Right hindlimb (tissue), 1 donor: ENCODE data around the gene DAAM2.
A peak's percentile ranks its signal among the peaks of the same experiment; 100 is the strongest.

Experiments used
- DNase-seq: peaks from one replicate; pipeline ENCODE4 v3.0.0-alpha.2; 2018

The DAAM2 gene

DNA sequence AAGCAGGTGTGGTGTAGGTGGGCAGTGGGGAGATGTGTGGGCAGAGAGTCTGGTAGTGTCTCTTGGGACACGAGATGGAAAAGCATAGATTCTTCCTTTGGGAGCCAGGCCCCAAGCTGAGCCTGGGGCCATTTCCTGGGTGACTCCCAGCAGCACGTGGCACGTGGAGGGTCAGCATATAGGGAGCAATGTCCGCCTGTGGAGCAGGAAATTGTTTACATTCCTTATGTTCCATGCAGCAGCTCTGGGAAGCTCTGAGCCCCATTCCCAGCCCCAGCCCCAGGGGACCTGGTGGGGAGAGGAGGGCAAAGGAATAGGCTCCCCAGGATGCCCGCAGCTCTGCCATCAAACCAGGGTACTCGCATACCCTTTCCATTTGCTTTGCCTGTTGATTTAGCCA, 57.6 kb downstream of the DAAM2 start:
- DNase-seq = no peak

DNA sequence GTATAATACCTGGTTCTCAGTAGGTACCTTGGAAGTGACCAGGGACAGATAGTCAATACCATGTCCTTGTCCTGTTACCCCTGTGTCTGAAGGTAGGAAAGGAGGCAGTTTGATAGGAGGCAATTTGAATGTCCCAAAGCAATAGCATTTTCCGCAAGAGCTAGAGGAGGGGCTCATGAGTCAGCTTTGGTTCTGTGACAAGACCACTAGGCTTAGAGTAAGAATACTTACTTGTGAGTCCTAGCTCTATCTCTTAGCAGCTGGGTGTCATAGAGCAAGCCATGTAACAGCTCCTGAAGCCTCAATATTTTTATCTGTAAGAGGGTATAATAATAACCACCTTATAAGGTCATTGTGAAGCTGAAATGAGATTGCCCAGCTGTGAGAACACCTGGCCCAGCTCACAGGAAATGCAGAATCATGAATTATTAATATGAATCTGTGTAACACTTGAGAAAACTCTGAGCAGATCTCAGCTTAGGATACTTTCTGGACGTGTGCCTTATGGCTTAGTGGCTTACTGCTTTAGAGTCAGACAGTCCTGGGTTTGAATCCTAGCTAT, 58.6 kb downstream of the DAAM2 start:
- no peak for DNase-seq

- DNase-seq = no peak
These were observed 59.2 kb downstream of the DAAM2 start for GRCh38 chr6:39851331-39851730.

GRCh38 chr6:39852324-39852723, 60.1 kb downstream of the DAAM2 start:
- DNase-seq = no peak

DNA sequence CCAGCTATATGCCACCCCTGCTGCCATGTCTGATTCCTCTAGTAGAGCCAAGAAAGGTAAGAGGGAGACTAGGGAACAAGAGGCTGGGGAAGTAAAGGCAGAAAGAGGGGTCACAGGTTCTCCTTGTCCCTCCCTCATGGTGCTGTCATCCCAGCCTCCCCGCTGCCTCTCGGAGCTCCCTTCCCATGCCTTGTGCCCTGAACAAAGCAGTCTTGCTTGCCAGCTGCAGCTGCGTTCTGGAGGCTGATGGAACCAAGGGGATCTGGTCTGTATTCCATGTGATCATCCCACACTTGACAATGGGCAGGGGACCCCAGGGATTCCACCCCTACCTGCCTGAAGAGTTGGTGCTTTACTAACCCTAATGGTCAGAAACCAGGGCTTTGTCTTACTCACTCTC, 61.4 kb downstream of the DAAM2 start:
- no peak for DNase-seq

DNA sequence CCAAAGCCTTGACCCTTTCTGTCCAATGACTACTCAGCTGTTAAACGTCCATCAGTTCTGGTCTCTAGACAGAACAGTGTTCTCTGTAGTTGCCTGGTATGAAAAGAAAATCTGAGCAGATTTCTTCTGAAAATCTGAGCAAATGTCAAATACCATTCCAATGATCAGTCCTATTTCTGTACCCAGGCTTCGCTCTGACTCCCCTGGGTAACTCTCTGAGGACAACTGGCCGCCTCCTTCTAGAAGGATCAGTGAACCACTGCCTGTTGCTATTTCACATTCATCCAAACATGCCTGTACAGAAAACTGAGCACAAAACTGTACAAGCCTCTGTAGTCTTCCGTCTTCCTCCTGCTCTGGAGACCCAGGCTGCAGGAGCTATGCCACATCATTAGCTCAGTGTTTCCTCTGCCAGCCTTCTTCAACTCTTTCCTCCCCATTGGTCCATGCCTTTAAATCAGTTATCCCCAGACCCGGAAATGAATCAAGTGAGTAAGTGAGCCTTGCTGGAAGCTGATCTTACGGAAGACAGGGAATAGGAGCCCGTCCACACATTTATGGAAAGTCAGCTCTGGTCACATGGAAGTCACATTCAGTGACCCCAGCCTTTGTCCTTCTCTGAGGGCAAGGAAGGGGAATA, 63.3 kb downstream of the DAAM2 start:
- DNase-seq = no peak

DNA sequence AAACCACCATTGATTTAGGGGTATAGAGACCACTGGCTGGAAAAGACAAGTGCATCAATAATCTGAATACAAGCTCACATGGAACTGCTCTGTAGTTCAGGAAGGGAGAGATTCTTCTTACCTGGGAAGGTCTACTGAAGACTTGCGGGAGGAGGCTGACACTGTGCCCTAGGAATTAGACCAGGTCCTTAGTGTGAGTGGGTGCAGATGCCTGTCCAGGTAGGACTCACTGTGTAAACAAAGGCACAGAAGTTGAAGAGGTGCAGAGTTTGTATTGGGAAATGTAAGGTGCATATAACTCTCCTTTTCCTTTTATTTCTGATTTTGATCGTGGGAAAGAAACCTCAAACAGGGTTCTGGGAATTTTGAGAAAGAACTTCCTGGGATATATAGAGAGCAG, 66.8 kb downstream of the DAAM2 start:
- no peak for DNase-seq

DNA sequence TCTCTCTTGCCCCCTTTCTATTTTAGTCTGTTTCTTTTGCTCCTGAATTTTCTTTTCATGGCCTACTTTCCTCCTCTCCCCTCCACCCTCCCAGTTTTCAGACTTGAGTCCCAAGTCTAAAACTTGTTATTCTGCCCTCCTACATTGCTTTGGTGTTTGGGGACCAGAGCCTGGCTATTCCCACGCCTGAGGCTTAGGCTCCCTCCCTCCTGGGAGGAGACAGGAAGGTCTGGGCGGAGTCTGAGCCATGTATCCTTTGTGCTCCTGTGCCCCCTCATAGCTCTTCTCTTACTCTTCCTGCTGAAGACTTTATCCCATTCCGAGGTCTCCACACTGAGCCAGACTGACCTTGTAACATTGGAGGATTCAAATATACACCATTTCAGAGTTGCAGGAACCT, 69.5 kb downstream of the DAAM2 start:
- DNase-seq = no peak

DNA sequence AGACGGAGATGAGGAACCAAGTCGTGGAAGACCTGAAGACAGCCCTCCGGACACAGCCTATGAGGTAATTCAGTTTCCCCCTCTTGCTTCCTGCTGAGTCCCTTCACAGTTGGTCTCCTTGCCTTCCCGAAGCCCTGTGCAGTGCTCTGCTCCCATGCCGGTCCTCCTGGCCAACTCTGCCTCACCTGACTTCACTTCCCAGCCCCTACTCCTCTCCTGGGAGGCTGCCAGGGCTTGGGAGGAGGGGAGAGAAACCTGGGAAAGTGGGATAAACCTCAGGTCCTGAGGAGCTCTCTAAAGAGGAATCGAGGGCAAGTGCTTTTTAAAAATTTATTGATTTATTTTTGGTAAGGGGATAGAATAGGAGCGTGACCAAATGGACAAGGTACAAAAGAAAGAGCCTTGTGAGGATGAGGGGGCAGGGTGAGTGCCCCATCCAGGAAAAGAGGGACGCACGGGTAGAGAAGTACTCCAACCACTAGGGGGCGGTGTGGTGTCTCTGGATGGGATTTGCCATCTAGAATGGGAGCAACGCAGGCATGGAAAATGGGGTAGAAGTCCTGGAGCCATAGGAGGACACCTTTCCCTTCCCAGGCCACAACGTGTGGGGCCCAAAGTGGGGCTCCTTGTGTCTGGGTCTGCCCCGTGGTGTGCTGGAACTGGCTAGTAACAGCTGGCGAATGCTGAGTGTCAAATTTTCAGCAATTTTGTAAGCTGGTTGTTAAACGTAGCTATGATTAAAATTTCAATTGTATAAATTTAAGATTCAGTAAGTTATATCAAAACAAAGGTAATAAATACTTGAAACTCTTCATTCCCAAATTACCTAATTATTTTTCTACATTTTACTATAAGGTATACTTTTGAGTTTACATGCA, 73.1 kb downstream of the DAAM2 start:
- peak; percentile 38 for DNase-seq

DNA sequence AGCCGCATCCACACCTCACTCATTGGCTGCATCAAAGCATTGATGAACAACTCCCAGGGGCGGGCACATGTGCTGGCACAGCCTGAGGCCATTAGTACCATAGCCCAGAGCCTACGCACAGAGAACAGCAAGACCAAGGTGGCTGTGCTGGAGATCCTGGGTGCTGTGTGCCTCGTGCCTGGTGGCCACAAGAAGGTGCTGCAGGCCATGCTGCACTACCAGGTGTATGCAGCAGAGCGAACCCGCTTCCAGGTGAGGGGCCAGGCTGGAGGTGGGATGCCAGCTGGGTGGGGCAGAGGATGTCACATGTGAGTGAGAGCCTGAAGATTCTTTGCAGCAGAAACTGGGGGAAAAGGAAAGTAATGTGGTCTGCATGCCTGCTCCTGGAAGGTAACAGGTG, 75.4 kb downstream of the DAAM2 start:
- DNase-seq = no peak

DNA sequence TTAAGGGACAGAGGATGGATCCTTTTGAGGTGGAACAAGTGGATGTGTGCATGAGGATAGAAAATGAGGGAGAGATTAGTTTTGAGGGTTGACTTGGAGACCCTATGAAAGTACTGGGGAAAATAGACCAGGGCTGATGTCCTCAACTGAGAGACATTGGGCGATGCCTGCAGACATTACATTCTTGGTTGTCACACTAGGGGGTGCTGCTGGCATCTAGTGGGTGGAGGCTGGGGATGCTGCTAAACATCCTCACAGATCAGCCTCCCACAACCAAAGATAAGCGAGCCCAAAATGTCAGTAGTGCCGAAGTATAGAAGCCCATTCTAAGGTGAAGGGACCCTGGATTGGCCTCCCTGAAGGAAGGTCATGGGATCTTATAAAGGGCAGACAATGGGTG, 78.8 kb downstream of the DAAM2 start:
- no peak for DNase-seq

DNA sequence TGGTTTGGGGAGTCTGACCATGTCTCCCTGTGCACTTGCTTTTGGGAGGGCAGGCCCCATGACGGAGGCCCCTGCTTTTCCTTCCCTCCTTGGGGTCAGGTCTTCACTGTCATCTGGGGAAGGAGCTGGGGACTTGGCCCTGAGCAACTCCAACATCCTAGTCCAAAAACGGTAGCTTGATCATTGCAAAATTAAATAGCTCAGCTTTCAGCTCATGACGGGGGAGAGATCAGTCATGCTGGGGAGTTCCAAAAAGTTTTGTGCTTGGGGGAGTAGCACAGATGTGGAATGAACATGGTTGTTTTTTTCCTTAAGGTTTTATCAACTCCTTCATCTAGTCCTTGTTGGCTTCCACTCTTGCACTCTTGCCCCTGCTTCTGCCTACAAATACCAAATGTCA, 81.3 kb downstream of the DAAM2 start:
- DNase-seq = no peak

DNA sequence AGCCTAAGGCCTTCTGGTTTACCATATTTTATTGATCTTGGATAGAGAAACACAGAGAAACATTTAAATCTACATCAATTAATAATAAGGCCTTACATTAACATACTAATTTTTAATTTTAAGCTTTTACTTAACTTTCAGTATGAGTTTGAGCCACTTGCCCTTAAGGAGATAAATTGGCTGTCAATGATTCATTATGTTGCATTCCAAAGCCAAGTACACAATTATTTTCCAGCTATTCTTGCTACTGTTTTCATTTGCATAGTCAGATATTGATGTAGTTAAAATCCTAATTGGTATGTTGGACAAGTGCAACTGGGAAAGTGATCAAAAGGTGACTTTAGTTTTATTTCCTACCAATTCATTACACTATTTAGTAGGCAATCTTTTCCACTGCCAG, 83.9 kb downstream of the DAAM2 start:
- DNase-seq = no peak

DNA sequence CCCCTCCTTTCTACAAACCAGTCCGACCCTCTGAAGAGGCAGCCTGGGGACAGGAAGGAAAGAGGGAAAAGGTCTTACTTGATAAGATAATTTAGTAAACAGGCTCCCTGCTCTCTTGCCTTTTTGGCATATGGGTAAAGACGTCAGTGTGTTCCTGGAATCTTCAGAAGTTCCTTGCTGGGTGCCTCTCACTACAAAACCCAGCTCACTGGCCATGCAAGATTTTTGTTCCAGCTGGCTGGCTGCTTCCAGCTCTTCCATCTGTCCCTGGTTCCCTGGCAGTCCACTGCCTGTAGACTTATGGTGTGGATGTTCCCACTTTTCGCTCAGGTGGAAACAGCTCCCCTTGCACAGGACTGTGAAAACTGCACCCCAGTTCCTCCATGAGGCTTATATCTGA, 84.7 kb downstream of the DAAM2 start:
- no peak for DNase-seq

GRCh38 chr6:39879535-39879934, 87.4 kb downstream of the DAAM2 start:
- DNase-seq = no peak

DNA sequence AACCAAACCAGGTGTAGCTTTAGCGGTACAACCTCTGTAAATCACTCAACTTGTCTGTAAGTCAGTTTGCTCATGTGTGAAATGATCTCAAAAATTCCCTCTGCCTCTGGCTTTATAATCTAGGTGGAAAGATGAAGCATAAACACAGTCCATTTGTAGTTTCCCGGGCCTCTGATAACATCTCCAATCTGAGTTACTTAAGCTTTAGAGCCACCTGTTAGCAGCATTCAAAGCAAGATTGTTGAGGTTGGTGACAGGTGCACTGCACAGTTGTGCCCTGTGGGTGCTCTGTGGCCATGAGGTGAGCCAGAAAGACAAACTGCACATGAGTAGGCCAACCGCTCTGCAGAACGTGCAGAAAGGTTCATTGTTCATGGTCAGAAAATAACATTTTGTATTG, 88.4 kb downstream of the DAAM2 start:
- DNase-seq = no peak

GRCh38 chr6:39881851-39882530, 89.8 kb downstream of the DAAM2 start:
- DNase-seq = peak; percentile 71

- peak; percentile 90 for DNase-seq
These were observed 90.3 kb downstream of the DAAM2 start for GRCh38 chr6:39882531-39882899.

DNA sequence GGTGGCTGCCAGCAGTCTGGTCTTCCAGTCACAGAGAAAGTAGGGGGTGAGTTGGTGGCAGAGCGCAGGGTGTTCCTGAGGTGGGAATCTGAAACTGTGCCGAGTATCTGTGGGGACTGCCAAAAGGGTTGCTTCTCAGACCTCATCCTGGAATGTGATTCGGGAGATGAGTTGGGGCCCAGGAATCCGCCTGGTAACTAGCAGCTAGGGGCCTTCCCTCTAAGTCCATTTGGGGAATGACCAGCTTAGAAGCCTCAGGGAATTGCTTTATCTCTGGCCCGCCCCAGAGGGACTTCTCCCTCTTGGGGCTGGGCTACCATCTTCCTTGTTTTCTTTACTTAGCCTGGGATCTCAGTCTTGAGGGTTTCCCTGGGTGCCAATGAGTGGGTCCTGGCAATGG, 92.5 kb downstream of the DAAM2 start:
- no peak for DNase-seq

- DNase-seq = no peak
These were observed 93.5 kb downstream of the DAAM2 start for GRCh38 chr6:39885691-39886090.

DNA sequence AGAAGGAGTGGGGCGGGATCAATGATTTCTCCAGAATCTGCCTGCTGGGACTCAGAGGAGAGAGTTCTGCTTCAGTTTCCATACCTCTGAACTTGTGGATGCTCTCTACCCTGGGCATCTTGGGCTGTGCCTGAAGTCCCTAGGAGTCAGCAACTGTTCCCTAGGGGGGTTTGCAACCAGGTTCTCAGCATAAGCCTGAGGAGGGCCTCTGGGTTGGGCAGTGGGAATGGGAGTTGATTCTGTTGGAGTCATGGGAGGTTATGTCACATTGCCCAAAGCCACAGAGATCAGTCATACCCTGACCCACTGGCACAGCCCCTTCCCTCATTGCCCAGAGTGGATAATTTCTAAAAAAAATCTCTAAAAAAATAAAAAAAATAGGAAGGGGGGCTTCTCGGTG, 94.7 kb downstream of the DAAM2 start:
- DNase-seq = no peak

DNA sequence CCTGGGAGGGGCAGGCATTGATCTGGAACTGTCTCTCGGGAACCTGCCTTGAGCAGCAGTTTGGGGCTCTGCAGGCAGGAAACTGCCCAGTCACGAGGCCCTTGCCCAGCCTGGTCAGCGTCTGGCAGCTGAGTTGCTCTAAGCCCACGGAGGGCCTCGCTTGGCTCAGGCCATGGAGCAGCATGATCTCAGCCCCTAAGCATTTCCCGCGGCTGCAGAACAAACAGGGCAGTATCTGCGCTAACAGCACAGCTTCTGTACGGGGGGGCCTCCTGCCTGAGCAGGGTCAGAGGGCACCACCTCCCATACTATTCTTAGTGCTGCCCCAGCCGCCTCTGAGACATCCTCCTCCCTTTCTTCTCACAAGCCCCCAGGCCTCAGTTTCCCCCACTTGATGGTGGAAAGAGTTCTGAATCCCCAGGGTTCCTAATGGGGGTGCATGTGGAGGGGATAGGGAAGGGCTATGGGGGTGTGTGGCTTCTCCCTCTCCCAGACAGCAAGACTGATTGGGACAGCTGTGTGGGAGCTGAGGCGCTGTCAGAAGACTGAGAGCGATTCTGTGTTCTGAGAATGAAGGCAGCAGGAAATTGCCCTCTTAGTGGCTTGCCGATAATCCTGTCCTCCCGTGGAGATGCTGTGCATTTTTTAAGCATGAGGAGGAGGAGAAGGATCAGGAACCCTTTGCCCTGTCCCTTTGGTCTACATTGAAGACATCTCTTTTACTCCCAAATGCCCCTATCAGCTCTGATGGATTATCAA, 95.7 kb downstream of the DAAM2 start:
- DNase-seq = peak; percentile 87

DNA sequence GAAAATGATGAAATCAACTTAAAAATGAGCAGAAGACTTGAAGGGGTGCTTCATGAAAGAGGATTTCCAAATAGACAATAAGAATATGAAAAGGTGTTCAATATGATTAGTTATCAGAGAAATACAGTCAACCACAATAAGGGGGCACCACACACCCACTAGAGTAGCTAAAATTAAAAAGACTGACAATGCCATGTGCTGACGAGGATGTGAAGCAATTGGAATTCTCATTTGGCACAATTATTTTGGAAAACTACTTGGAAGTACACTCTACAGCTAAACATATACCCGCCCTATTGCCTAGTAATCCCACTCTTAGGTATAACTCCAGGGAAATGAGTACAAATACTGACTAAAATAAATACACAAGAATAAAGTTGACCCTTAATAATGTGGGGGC, 97.1 kb downstream of the DAAM2 start:
- DNase-seq = no peak
